ENCODE results near the gene CCR8. TPM values are rescaled to one million over a fixed set of nuclear protein-coding genes. Genes with fewer than 3 reads are reported as not detected.

The CCR8 gene
- total RNA-seq (2022; extraction: Qiagen RNA extraction; ENCODE audit: low read depth): not detected in 5 replicates

DNA sequence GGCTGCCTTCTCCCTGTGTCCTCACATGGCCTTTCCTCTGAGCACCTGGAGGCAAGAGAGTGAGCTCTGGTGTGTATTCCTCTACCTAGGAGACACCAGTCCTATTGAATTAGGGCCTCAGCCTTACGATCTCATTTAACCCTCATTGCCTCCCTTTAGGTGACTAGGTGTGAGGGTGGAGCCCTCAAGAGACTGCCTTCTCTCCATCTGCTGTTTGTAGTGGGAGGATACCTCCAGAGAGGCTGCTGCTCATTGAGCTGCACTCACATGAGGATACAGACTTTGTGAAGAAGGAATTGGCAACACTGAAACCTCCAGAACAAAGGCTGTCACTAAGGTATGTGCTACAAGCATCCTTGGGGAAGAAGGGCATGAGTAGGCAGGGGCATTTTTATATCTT lies at the start of gene CCR8:
Gene CCR8, plus strand, starts transcription at position 217 of the 400 bp plus-strand sequence. CDS start 2,623 bp downstream, outside the sequence.

GRCh38 chr3:39279745-39280517 lies 49.6 kb upstream of the CCR8 start, which contains the start of gene CX3CR1:
CX3CR1 (minus strand) TSS chr3:39280036; CDS start chr3:39266509, 13,527 bp downstream.

Other genes starting within 250 kb of the CCR8 start
- gene GORASP1, start 222.1 kb upstream of the CCR8 start, total RNA-seq (2022; extraction: Qiagen RNA extraction; ENCODE audit: low read depth): 30.6 to 39.3 TPM (median 36.6 TPM) in 5 replicates
- gene TTC21A, start 222.0 kb upstream of the CCR8 start, total RNA-seq (2022; extraction: Qiagen RNA extraction; ENCODE audit: low read depth): 1.3 to 2.5 TPM (median 1.9 TPM) in 5 replicates
- 17.7 to 25.6 TPM (median 22.8 TPM) in 5 replicates for gene CSRNP1, start 176.1 kb upstream of the CCR8 start, total RNA-seq (2022; extraction: Qiagen RNA extraction; ENCODE audit: low read depth)
- 0.15 to 0.35 TPM (median 0.25 TPM) in 5 replicates for gene XIRP1, start 137.1 kb upstream of the CCR8 start, total RNA-seq (2022; extraction: Qiagen RNA extraction; ENCODE audit: low read depth)
- 0.03 to 0.08 TPM (median 0.05 TPM) in 3 of 5 replicates, not detected in the others for gene CX3CR1, start 49.7 kb upstream of the CCR8 start, total RNA-seq (2022; extraction: Qiagen RNA extraction; ENCODE audit: low read depth)
- gene SLC25A38, start 53.7 kb downstream of the CCR8 start, total RNA-seq (2022; extraction: Qiagen RNA extraction; ENCODE audit: low read depth): 36.2 to 49.0 TPM (median 39.8 TPM) in 5 replicates
- 2,605 to 2,896 TPM (median 2,673 TPM) in 5 replicates for gene RPSA, start 77.0 kb downstream of the CCR8 start, total RNA-seq (2022; extraction: Qiagen RNA extraction; ENCODE audit: low read depth)
- 0.09 to 0.37 TPM in 2 of 5 replicates, not detected in the others for gene MOBP, start 138.0 kb downstream of the CCR8 start, total RNA-seq (2022; extraction: Qiagen RNA extraction; ENCODE audit: low read depth)

Measured in A549 treated with GW870086 at 1 μM for 4 hours (cell line).